ENCODE data around the gene CAMKK1.
"Not testable (repeated sequence)": the region's sequence is repeated elsewhere in the genome, so short reads cannot be mapped to it uniquely, and the experiment has no call there.

CAMKK1 gene

GRCh38 chr17:3861761-3862681 is 30.8 kb downstream of the CAMKK1 start:
- Histone ChIP-seq H3K4me3 (replicated peaks; ENCODE audit: low read depth, low read length) (no peak overlapping the region), H3K36me3 (ENCODE audit: control insufficient read depth, insufficient read depth, low read length) (no peaks in the 10 kb centered on the region), H3K27me3 (replicated peaks; ENCODE audit: control insufficient read depth, insufficient read depth, low read length) (no peaks in the 10 kb centered on the region; the same call in 1 of the 2 replicates)
- no peak for DNase-seq (ENCODE audit: extremely low read depth, insufficient read length)
- TF ChIP-seq CTCF (IDR thresholded peaks at IDR 0.05; ENCODE audit: insufficient read depth, low read length, poor library complexity, severe bottlenecking) = no peak

- no peak for TF ChIP-seq CTCF (IDR thresholded peaks at IDR 0.05; ENCODE audit: insufficient read depth, low read length, poor library complexity, severe bottlenecking)
- no peaks in the 10 kb centered on the region; the same call in 1 of the 2 replicates for H3K27me3 ChIP-seq (replicated peaks; ENCODE audit: control insufficient read depth, insufficient read depth, low read length)
- H3K4me3 ChIP-seq (replicated peaks; ENCODE audit: low read depth, low read length) = no peak overlapping the region
- DNase-seq (ENCODE audit: extremely low read depth, insufficient read length) = no peak
- no peaks in the 10 kb centered on the region for H3K36me3 ChIP-seq (ENCODE audit: control insufficient read depth, insufficient read depth, low read length)
These were observed 31.7 kb downstream of the CAMKK1 start for GRCh38 chr17:3860939-3861700.

- no peaks in the 10 kb centered on the region; the same call in 1 of the 2 replicates for H3K27me3 ChIP-seq (replicated peaks; ENCODE audit: control insufficient read depth, insufficient read depth, low read length)
- TF ChIP-seq CTCF (IDR thresholded peaks at IDR 0.05; ENCODE audit: insufficient read depth, low read length, poor library complexity, severe bottlenecking) = no peak
- no peak overlapping the region for H3K4me3 ChIP-seq (replicated peaks; ENCODE audit: low read depth, low read length)
- no peak for DNase-seq (ENCODE audit: extremely low read depth, insufficient read length)
- no peaks in the 10 kb centered on the region for H3K36me3 ChIP-seq (ENCODE audit: control insufficient read depth, insufficient read depth, low read length)
These were observed 32.9 kb downstream of the CAMKK1 start for GRCh38 chr17:3859940-3860339.

- DNase-seq (ENCODE audit: extremely low read depth, insufficient read length) = no peak
- H3K36me3 ChIP-seq (ENCODE audit: control insufficient read depth, insufficient read depth, low read length) = no peaks in the 10 kb centered on the region
- no peak overlapping the region for H3K4me3 ChIP-seq (replicated peaks; ENCODE audit: low read depth, low read length)
- TF ChIP-seq CTCF (IDR thresholded peaks at IDR 0.05; ENCODE audit: insufficient read depth, low read length, poor library complexity, severe bottlenecking) = no peak
- no peaks in the 10 kb centered on the region; the same call in 1 of the 2 replicates for H3K27me3 ChIP-seq (replicated peaks; ENCODE audit: control insufficient read depth, insufficient read depth, low read length)
These were observed 35.4 kb downstream of the CAMKK1 start for GRCh38 chr17:3857261-3858105.

GRCh38 chr17:3854204-3854603 is 38.6 kb downstream of the CAMKK1 start:
- not testable (repeated sequence) for DNase-seq (ENCODE audit: extremely low read depth, insufficient read length); H3K4me3 ChIP-seq (replicated peaks; ENCODE audit: low read depth, low read length); H3K36me3 ChIP-seq (ENCODE audit: control insufficient read depth, insufficient read depth, low read length); H3K27me3 ChIP-seq (replicated peaks; ENCODE audit: control insufficient read depth, insufficient read depth, low read length)
